Astrocyte (in vitro differentiated cells and primary cell): Measurements from ENCODE around the gene PRKCE.

Experiments used
- EZH2 ChIP-seq: IDR thresholded peaks from 2 replicates; pipeline ENCODE4 v1.6.1; 2012; ENCODE audit warnings: mild to moderate bottlenecking, low read length, inconsistent platforms; ENCODE audit not compliant: insufficient read depth
- TF ChIP-seq, protein P1 (sequence below): IDR thresholded peaks from 2 replicates; pipeline ENCODE4 v1.5.1; 2011; ENCODE audit warnings: low read depth, mild to moderate bottlenecking, inconsistent platforms, low read length, moderate library complexity; ENCODE audit not compliant: insufficient read depth

GRCh38 chr2:45622336-45623075, 29.0 kb upstream of the PRKCE start:
- TF ChIP-seq, protein P1, sequence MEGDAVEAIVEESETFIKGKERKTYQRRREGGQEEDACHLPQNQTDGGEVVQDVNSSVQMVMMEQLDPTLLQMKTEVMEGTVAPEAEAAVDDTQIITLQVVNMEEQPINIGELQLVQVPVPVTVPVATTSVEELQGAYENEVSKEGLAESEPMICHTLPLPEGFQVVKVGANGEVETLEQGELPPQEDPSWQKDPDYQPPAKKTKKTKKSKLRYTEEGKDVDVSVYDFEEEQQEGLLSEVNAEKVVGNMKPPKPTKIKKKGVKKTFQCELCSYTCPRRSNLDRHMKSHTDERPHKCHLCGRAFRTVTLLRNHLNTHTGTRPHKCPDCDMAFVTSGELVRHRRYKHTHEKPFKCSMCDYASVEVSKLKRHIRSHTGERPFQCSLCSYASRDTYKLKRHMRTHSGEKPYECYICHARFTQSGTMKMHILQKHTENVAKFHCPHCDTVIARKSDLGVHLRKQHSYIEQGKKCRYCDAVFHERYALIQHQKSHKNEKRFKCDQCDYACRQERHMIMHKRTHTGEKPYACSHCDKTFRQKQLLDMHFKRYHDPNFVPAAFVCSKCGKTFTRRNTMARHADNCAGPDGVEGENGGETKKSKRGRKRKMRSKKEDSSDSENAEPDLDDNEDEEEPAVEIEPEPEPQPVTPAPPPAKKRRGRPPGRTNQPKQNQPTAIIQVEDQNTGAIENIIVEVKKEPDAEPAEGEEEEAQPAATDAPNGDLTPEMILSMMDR, result no peak
- TF ChIP-seq EZH2, result no peak
